Esophagus muscularis mucosa (tissue), 4 donors: Measurements from ENCODE around the gene RELB. TPM values are rescaled to one million over a fixed set of nuclear protein-coding genes. Genes with fewer than 3 reads are reported as not detected.

Experiments
- DNase-seq: peaks from one replicate; pipeline ENCODE4 v3.0.0-alpha.2; 2017; ENCODE audit errors: extremely low spot score
- H3K27ac ChIP-seq, 4 donors: fragments of 200-600 bp; sonication (generic); replicated peaks in 1 of 4; 1 replicate in 3 of 4; 2 replicates in 1 of 4; pipeline ENCODE4 v1.5.1; 2016 to 2019; ENCODE audit warnings: mild to moderate bottlenecking in 1 of 4
- H3K27me3 ChIP-seq, 4 donors: fragments of 200-600 bp; sonication (generic); one replicate each; pipeline versions ENCODE4 v1.5.1 to v1.6.0; 2016 to 2019
- H3K36me3 ChIP-seq, 4 donors: fragments of 200-600 bp; sonication (generic); one replicate each; pipeline ENCODE4 v1.5.1; 2016 to 2019
- H3K4me1 ChIP-seq, 4 donors: fragments of 200-600 bp; sonication (generic); one replicate each; pipeline ENCODE4 v1.5.1; 2016 to 2019
- H3K4me3 ChIP-seq, 4 donors: fragments of 200-600 bp; sonication (generic); 1 replicate in 2 of 4; 2 replicates in 2 of 4; pipeline ENCODE4 v1.5.1; 2016 to 2019; ENCODE audit warnings: mild to moderate bottlenecking in 4 of 4, moderate library complexity in 1 of 4
- H3K9me3 ChIP-seq, 4 donors: fragments of 200-600 bp; sonication (generic); 1 replicate in 3 of 4; 2 replicates in 1 of 4; pipeline ENCODE4 v1.5.1; 2016 to 2019
- EP300 ChIP-seq: sonication (generic); formaldehyde crosslinking; IDR thresholded peaks from one replicate; pipeline ENCODE4 v1.6.1; 2017; ENCODE audit warnings: antibody characterized with exemption
- POLR2A ChIP-seq: fragments of 450-650 bp; IDR thresholded peaks from one replicate; pipeline ENCODE4 v1.6.1; 2017; ENCODE audit warnings: antibody characterized with exemption, moderate library complexity, mild to moderate bottlenecking, low read depth
- POLR2AphosphoS5 ChIP-seq, 2 donors: sonication (generic); formaldehyde crosslinking; IDR thresholded peaks; one replicate each; pipeline ENCODE4 v1.6.1; 2017; ENCODE audit warnings: antibody characterized with exemption in 2 of 2
- WGBS: methylation state at CpG from one replicate; pipeline ENCODE4 v1.1.5; 2018; 5-methylcytosine and 5-hydroxymethylcytosine counted together
- intact Hi-C: fragments of 100-400 bp; cut with DNase I; formaldehyde crosslinking; loops from one replicate; pipeline ENCODE4 v1.15.1; 2023
- total RNA-seq, 4 donors: library from RNA; depleted of rRNA; stranded (reverse); fragments of >200 nt; gene quantifications; one replicate each; pipeline versions ENCODE4 v1.1.0 to v1.2.1, GENCODE V29; 2016
- TF ChIP-seq, protein P1 (sequence below), 3 experiments: fragments of 200-600 bp in 2 of 3; fragments of 450-650 bp in 1 of 3; sonication (generic) in 2 of 3; IDR thresholded peaks; one replicate each; pipeline ENCODE4 v1.5.1; 2017 to 2019; ENCODE audit warnings: antibody characterized with exemption in 3 of 3, mild to moderate bottlenecking in 2 of 3, moderate library complexity in 1 of 3

RELB gene
- total RNA-seq, 4 donors from 2014 or later = 5.8 to 15.9 (median 7.5) TPM

DNA sequence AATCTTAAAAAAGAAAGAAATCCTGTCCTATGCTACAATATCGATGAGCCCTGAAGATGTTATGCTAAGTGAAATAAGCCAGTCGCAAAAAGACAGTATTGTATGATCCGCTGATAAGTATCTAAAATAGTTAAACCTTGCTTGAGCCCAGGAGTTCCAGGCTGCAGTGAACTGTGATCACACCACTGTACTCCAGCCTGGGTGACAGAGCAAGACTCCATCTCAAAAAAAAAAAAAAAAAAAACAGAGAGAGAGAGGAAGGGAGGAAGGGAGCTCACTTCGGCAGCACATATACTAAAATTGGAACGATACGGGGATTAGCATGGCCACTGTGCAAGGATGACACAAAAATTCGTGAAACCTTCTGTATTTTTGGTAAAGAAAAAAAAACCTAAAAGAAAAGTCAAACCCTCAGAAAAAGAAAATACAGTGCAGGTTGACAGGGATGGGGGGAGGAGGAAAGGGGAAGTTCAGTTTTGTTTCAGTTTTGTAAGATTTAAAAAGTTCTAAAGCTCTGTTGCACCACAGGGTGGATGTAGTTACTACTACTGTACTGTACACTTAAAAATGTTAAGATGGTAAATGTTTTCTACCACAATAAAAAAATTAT, 46.0 kb downstream of the RELB start:
- TF ChIP-seq POLR2AphosphoS5 (IDR thresholded peaks at IDR 0.05) (no peak), EP300 (no peak), POLR2A (no peak)
- TF ChIP-seq, protein P1, sequence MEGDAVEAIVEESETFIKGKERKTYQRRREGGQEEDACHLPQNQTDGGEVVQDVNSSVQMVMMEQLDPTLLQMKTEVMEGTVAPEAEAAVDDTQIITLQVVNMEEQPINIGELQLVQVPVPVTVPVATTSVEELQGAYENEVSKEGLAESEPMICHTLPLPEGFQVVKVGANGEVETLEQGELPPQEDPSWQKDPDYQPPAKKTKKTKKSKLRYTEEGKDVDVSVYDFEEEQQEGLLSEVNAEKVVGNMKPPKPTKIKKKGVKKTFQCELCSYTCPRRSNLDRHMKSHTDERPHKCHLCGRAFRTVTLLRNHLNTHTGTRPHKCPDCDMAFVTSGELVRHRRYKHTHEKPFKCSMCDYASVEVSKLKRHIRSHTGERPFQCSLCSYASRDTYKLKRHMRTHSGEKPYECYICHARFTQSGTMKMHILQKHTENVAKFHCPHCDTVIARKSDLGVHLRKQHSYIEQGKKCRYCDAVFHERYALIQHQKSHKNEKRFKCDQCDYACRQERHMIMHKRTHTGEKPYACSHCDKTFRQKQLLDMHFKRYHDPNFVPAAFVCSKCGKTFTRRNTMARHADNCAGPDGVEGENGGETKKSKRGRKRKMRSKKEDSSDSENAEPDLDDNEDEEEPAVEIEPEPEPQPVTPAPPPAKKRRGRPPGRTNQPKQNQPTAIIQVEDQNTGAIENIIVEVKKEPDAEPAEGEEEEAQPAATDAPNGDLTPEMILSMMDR (IDR thresholded peaks at IDR 0.05) = no peak
- intact Hi-C loops = no loop called here
- Histone ChIP-seq H3K27me3 (no peaks in the 10 kb centered on the region), H3K9me3 (no peaks in the 10 kb centered on the region), H3K27ac (no peak overlapping the region), H3K4me1 (peaks cover 39 to 83% (median 65%) of the 10 kb centered on the region in 4 donors), H3K36me3 (peaks cover 31 to 66% (median 50%) of the 10 kb centered on the region in 4 donors), H3K4me3 (no peak overlapping the region)
- DNase-seq = no peak
- WGBS = 71% methylated on average over 7 of the region's 7 CpGs

DNA sequence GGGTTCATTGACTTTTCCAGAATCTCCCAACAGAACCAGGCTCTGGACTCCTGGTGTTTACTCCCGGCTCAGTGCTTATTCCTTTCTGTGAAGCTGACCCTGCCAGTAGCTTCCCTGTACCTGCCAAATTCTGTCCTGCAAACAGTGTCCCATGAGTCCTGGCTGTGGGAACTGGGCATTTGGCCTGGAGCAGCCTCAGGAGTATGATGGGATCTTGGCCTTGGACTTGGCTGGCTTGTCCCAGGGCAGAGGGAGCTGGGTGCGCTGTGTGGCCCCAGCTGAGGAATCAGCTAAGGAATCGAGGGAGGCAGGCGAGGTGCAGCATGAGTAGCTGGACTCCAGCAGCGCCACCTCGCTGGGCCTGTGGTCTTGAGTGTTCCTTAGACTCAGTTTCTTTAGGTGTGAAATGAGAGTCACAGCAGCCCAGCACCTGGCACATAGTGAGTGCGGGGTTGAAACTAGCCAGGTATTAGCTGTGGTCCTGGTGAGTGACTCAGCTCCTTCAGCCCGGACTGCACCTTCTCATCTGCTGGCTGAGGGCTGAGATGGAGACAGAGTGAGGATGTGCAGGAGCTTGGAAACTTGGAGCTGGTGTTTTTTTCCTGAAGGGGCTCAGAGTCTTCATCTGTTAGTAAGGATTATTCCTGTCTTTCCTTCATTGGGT, 47.9 kb downstream of the RELB start:
- no peak for DNase-seq
- Histone ChIP-seq H3K4me1 (peaks cover 39 to 81% (median 61%) of the 10 kb centered on the region in 4 donors), H3K27ac (peak overlapping the region in 3 of 4 donors; percentile 17 to 48 (median 20)), H3K27me3 (no peaks in the 10 kb centered on the region), H3K9me3 (no peaks in the 10 kb centered on the region), H3K36me3 (peaks cover 36 to 69% (median 51%) of the 10 kb centered on the region in 4 donors), H3K4me3 (no peak overlapping the region)
- TF ChIP-seq EP300 = no peak
- peak in 1 of 2 donors; percentile 43 for TF ChIP-seq POLR2AphosphoS5 (IDR thresholded peaks at IDR 0.05)
- TF ChIP-seq POLR2A = no peak
- TF ChIP-seq, protein P1 (IDR thresholded peaks at IDR 0.05) = no peak
- intact Hi-C loops = no loop called here
- WGBS = 78% methylated on average over 8 of the region's 8 CpGs

DNA sequence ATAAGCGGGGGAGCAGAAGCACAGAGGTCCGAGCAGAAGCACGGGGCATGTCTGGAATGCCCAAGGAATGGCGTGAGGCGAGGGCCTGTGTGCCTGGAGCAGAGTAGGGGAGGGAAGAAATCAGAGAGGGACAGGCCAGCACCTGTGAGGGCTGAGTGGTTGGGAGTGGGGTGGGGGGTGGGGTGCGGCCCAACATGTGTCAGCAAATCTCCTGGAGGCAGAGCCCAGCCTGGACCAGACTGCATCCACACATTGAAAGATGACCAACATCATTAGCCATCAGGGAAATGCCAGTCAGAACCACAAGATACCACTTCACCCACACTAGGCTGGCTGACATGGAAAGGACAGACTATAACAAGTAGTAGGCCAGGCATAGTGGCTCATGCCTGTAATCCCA, 48.8 kb downstream of the RELB start:
- no peak for DNase-seq
- Histone ChIP-seq H3K9me3 (no peaks in the 10 kb centered on the region), H3K4me3 (no peak overlapping the region), H3K4me1 (peaks cover 38 to 73% (median 58%) of the 10 kb centered on the region in 4 donors), H3K27me3 (no peaks in the 10 kb centered on the region), H3K36me3 (peaks cover 36 to 69% (median 51%) of the 10 kb centered on the region in 4 donors), H3K27ac (peak overlapping the region in 2 of 4 donors; percentile 20 to 48)
- intact Hi-C loops = no loop called here
- 87% methylated on average over 6 of the region's 6 CpGs for WGBS
- no peak for TF ChIP-seq POLR2A
- TF ChIP-seq EP300 = no peak
- TF ChIP-seq POLR2AphosphoS5 (IDR thresholded peaks at IDR 0.05) = no peak
- TF ChIP-seq, protein P1 (IDR thresholded peaks at IDR 0.05) = no peak

DNA sequence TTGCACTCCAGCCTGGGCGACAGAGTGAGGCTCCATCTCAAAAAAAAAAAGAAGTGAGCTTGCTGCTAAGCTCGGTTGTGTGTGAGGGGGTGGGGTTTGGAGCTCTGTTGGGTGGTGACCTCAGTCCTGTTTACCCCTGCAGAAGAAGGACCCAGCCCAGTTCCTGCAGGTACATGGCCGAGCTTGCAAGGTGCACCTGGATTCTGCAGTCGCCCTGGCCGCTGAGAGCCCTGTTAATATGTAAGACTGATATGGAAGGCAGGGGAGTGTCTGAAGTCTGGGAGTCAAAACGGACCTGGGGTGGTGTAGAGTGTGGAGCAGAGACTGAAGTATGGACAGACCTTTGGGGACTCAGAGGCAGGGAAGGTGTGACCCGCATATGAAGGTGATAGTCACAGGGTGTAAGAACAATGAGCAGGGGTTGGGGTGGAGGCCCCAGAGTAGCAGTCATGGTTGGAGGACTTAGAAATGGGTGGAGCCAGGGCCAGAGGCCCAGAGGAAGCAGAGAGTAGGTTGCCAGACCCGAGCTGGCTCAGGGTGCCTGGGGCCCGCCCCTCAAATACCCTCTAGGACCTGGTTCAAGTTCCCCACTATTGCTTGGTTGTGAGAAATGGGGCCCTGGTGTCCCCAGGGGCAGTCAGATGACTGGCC, 50.8 kb downstream of the RELB start:
- intact Hi-C loops = no loop called here

More for the DNA sequence above, 50.8 kb downstream of the RELB start:
- Histone ChIP-seq H3K4me3 (no peak overlapping the region), H3K4me1 (peaks cover 20 to 52% (median 37%) of the 10 kb centered on the region in 4 donors), H3K27me3 (no peaks in the 10 kb centered on the region), H3K36me3 (peaks cover 42 to 69% (median 56%) of the 10 kb centered on the region in 4 donors), H3K9me3 (no peaks in the 10 kb centered on the region), H3K27ac (no peak overlapping the region)
- no peak for DNase-seq
- WGBS = 71% methylated on average over 9 of the region's 9 CpGs
- TF ChIP-seq, protein P1 (IDR thresholded peaks at IDR 0.05) = no peak
- TF ChIP-seq EP300 (no peak), POLR2AphosphoS5 (IDR thresholded peaks at IDR 0.05) (no peak), POLR2A (no peak)
